Activated T-cell treated with anti-CD3 and anti-CD28 coated beads, Interleukin-2, amount 50 U/mL, for 24 hours (primary cell): ENCODE measurements around the gene PRKCH.

ENCODE experiments used
- DNase-seq: peaks from one replicate; pipeline ENCODE4 v3.0.0-alpha.2; 2020
- H3K27ac Mint-ChIP-seq: 2 replicates; pipeline ENCODE4 v1.8.0; 2020; ENCODE audit warnings: mild to moderate bottlenecking, mixed read lengths
- H3K27me3 Mint-ChIP-seq: 2 replicates; pipeline ENCODE4 v1.8.0; 2020; ENCODE audit warnings: mixed read lengths
- H3K36me3 Mint-ChIP-seq: 2 replicates; pipeline ENCODE4 v1.8.0; 2020; ENCODE audit warnings: low read depth, mixed read lengths
- H3K4me1 Mint-ChIP-seq: 2 replicates; pipeline ENCODE4 v1.8.0; 2020; ENCODE audit warnings: low read depth, mixed read lengths
- H3K4me3 Mint-ChIP-seq: 2 replicates; pipeline ENCODE4 v1.8.0; 2020; ENCODE audit warnings: mild to moderate bottlenecking, moderate library complexity, mixed read lengths
- H3K9me3 Mint-ChIP-seq: 2 replicates; pipeline ENCODE4 v1.8.0; 2020; ENCODE audit warnings: mixed read lengths

Gene PRKCH

DNA sequence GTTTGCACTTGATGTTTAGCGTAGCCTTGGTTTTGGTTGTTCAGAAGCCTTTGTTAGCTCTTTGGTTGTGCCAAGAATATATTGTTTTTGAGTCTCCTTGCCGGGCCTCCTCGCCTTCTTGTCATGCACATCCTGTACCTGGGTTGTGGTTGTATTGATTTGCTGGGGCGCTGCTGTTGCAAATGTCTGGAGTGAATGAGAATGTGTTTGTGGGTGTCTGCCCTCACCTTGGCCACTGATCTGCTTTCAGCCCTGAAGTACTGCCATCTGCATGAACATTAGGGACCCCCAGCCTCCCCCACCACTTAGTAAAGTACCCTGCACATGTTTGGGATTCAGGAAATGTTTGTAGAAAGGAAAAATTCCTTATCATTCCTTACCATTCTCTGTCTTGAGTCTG is 16.5 kb downstream of the PRKCH start:
- peak; percentile 64 for DNase-seq

GRCh38 chr14:61338457-61338856 is 17.1 kb downstream of the PRKCH start:
- DNase-seq = no peak
- no peaks in the 10 kb centered on the region for H3K27me3 Mint-ChIP-seq
- peak overlapping the region; percentile 55 for H3K4me3 Mint-ChIP-seq

More for the DNA sequence above, 16.5 kb downstream of the PRKCH start:
- H3K9me3 Mint-ChIP-seq = no peaks in the 10 kb centered on the region
- no peaks in the 10 kb centered on the region for H3K27me3 Mint-ChIP-seq
- H3K4me1 Mint-ChIP-seq = peaks cover 92% of the 10 kb centered on the region
- H3K27ac Mint-ChIP-seq = peak overlapping the region; percentile 93
- H3K36me3 Mint-ChIP-seq = peaks cover 34% of the 10 kb centered on the region
- peak overlapping the region; percentile 55 for H3K4me3 Mint-ChIP-seq

GRCh38 chr14:61341275-61342206 is 20.2 kb downstream of the PRKCH start:
- H3K27ac Mint-ChIP-seq = peak overlapping the region; percentile 99
- H3K36me3 Mint-ChIP-seq = peaks cover 42% of the 10 kb centered on the region
- H3K27me3 Mint-ChIP-seq = no peaks in the 10 kb centered on the region
- H3K4me1 Mint-ChIP-seq = peaks cover 94% of the 10 kb centered on the region
- no peaks in the 10 kb centered on the region for H3K9me3 Mint-ChIP-seq
- peak overlapping the region; percentile 83 for H3K4me3 Mint-ChIP-seq
- DNase-seq = no peak

More at GRCh38 chr14:61338457-61338856, 17.1 kb downstream of the PRKCH start:
- Mint-ChIP-seq H3K4me1 (peaks cover 92% of the 10 kb centered on the region), H3K9me3 (no peaks in the 10 kb centered on the region), H3K36me3 (peaks cover 36% of the 10 kb centered on the region), H3K27ac (peak overlapping the region; percentile 93)

DNA sequence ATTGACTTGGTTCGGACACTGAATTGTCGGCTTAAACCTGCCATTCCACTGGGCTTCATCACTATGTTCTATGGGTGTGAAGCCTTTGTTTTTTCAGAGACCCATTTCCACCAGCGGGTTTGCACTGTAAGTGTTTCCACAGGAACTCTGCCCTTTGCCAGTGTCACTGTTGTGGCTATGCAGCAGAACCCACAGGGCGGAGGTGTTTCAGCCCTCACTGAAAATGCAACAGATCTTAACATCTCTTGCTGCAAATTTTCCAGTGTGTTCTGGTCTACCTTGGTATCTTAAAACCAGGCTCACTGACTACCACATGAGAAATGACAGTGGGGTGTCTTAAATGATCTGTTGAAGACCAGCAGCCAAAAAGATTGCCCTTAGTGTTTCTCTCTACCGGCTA is 21.1 kb downstream of the PRKCH start:
- Mint-ChIP-seq H3K4me1 (peaks cover 96% of the 10 kb centered on the region), H3K27ac (peak overlapping the region; percentile 99)

DNA sequence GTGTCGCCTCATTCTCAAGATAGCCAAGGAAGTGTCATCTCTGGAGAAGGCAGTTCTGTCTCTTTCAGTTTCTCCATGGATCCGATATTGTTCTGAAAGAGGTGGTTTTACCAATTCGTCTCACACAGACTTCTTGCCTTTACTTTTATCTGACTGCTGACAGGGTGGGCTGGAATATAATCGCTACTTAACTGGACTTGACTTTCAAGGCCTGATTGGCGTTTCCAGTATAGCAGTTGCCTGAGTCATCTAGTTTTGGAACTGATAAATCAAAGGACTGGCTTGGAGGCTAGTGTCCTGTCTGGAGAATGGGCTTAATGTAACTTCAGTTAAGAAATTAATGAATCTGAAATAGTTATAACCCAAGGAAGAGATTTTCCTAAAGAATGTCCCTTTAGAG is 21.6 kb downstream of the PRKCH start:
- Mint-ChIP-seq H3K4me1 (peaks cover 96% of the 10 kb centered on the region), H3K27me3 (no peaks in the 10 kb centered on the region), H3K27ac (peak overlapping the region; percentile 99), H3K9me3 (no peaks in the 10 kb centered on the region), H3K36me3 (peaks cover 40% of the 10 kb centered on the region), H3K4me3 (peak overlapping the region; percentile 83)
- DNase-seq = no peak

More for the DNA sequence above, 21.1 kb downstream of the PRKCH start:
- Mint-ChIP-seq H3K9me3 (no peaks in the 10 kb centered on the region), H3K27me3 (no peaks in the 10 kb centered on the region), H3K4me3 (peak overlapping the region; percentile 83), H3K36me3 (peaks cover 42% of the 10 kb centered on the region)
- peak; percentile 78 for DNase-seq

- peaks cover under 1% of the 10 kb centered on the region for H3K9me3 Mint-ChIP-seq
- H3K27ac Mint-ChIP-seq = peak overlapping the region; percentile 99
- no peaks in the 10 kb centered on the region for H3K27me3 Mint-ChIP-seq
- H3K4me1 Mint-ChIP-seq = peaks cover 96% of the 10 kb centered on the region
- no peak for DNase-seq
- peaks cover 44% of the 10 kb centered on the region for H3K36me3 Mint-ChIP-seq
- H3K4me3 Mint-ChIP-seq = peak overlapping the region; percentile 83
Measured at GRCh38 chr14:61343471-61343870, 22.1 kb downstream of the PRKCH start.

- peaks cover 46% of the 10 kb centered on the region for H3K36me3 Mint-ChIP-seq
- peak overlapping the region; percentile 99 for H3K27ac Mint-ChIP-seq
- no peak for DNase-seq
- peak overlapping the region; percentile 83 for H3K4me3 Mint-ChIP-seq
- no peaks in the 10 kb centered on the region for H3K27me3 Mint-ChIP-seq
- peaks cover 96% of the 10 kb centered on the region for H3K4me1 Mint-ChIP-seq
- H3K9me3 Mint-ChIP-seq = peaks cover 6% of the 10 kb centered on the region
Measured at GRCh38 chr14:61343991-61344405, 22.6 kb downstream of the PRKCH start.

DNA sequence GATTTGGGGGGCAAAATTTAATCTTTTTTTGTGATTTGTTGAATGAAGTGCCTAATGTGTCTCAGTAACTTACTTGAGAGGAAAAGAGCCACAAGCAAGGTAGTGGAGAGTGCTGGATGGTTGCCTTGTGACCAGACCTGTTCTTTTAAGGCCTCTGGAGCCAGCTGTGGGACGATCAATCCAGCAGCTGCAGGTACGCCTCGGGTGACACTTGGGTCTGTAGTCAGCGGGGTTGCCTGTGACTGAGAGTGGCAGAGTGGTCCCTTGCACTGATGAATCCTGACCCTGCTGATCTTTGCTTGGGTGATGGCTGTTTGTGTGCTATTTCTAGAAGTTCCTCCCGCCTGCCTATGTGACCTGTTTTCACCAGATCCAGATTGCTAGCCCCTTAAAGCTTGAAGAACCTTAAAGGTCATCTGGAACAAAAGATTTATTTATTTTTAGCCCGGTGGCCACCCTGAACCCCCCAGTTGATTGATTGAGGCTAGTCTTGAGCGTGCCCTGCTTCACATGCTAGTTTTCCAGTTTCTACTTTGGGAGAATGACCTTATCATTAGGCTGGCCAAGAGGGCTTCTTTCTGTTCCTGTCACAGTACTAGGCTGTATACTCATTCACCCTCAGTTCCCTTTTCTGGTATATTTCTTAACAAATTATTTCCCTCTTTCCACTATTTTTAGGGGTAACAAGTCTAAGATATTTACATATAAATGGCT is 23.2 kb downstream of the PRKCH start:
- peaks cover 48% of the 10 kb centered on the region for H3K36me3 Mint-ChIP-seq
- no peaks in the 10 kb centered on the region for H3K27me3 Mint-ChIP-seq
- peak overlapping the region; percentile 99 for H3K27ac Mint-ChIP-seq

DNA sequence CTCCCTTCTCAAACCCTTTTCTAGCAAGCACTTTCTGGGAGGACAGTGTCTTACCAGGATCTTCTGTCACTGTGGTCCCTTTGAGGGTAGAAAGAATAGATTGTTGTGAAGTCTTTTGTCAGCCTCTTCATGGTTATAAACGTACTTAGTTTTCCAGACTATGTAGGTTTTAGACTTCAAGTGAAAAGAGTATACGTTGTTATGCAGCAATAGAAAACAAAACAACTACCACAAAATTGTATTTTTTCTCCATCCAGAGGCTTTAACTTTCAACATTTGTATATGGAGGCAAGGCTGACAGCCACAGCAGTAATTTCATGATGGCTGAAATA is 23.7 kb downstream of the PRKCH start:
- peak overlapping the region; percentile 83 for H3K4me3 Mint-ChIP-seq
- H3K27ac Mint-ChIP-seq = peak overlapping the region; percentile 99
- H3K27me3 Mint-ChIP-seq = no peaks in the 10 kb centered on the region
- peaks cover 98% of the 10 kb centered on the region for H3K4me1 Mint-ChIP-seq
- H3K36me3 Mint-ChIP-seq = peaks cover 47% of the 10 kb centered on the region
- DNase-seq = no peak
- peaks cover 9% of the 10 kb centered on the region for H3K9me3 Mint-ChIP-seq

More for the DNA sequence above, 23.2 kb downstream of the PRKCH start:
- H3K9me3 Mint-ChIP-seq = peaks cover 9% of the 10 kb centered on the region
- DNase-seq = no peak
- H3K4me3 Mint-ChIP-seq = peak overlapping the region; percentile 83
- H3K4me1 Mint-ChIP-seq = peaks cover 98% of the 10 kb centered on the region

GRCh38 chr14:61346221-61346620 is 24.8 kb downstream of the PRKCH start:
- H3K27me3 Mint-ChIP-seq = no peaks in the 10 kb centered on the region
- no peak for DNase-seq
- H3K9me3 Mint-ChIP-seq = peaks cover 9% of the 10 kb centered on the region
- H3K4me3 Mint-ChIP-seq = peak overlapping the region; percentile 83
- peaks cover 42% of the 10 kb centered on the region for H3K36me3 Mint-ChIP-seq
- peaks cover 98% of the 10 kb centered on the region for H3K4me1 Mint-ChIP-seq
- H3K27ac Mint-ChIP-seq = peak overlapping the region; percentile 99

- Mint-ChIP-seq H3K36me3 (peaks cover 42% of the 10 kb centered on the region), H3K27ac (peak overlapping the region; percentile 99), H3K9me3 (peaks cover 9% of the 10 kb centered on the region), H3K27me3 (no peaks in the 10 kb centered on the region), H3K4me1 (peaks cover 98% of the 10 kb centered on the region), H3K4me3 (peak overlapping the region; percentile 83)
- DNase-seq = no peak
Measured at GRCh38 chr14:61346793-61347192, 25.4 kb downstream of the PRKCH start.

DNA sequence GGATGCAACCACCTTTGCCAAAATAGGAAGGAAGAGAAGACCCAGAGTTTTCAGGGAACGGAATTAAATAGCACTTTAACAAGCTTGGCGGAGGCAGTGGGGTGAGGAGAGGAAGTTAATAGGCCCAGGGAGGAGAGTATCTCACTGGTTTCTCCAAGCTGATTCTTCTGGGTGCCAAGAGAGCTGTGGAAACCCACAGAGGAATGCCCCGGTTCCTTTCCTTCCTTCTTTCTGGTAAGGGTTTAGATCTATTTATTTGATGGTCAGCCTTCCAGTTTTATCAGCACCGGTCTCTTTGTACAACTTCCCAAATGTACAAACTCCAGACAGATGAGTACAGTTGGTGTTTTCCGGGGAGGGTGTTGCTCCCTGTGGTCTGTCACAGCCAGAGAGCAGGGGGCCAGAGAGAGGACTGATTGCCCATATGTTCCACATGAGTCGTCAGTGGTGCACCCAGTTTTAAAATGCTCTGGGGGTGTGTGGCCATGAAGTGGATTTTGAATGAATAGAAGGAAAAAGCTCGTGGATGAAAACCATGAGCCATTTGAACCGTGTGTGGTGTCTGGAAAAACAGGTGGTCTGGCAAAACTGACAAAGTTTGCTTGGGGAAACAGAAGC is 26.6 kb downstream of the PRKCH start:
- Mint-ChIP-seq H3K9me3 (peaks cover 9% of the 10 kb centered on the region), H3K4me3 (peak overlapping the region; percentile 83), H3K27me3 (no peaks in the 10 kb centered on the region), H3K4me1 (peaks cover 98% of the 10 kb centered on the region), H3K27ac (peak overlapping the region; percentile 99), H3K36me3 (peaks cover 46% of the 10 kb centered on the region)
- no peak for DNase-seq

GRCh38 chr14:61350427-61351270 is 29.3 kb downstream of the PRKCH start:
- H3K4me1 Mint-ChIP-seq = peaks cover 95% of the 10 kb centered on the region
- H3K4me3 Mint-ChIP-seq = peak overlapping the region; percentile 64
- H3K27me3 Mint-ChIP-seq = no peaks in the 10 kb centered on the region
- H3K9me3 Mint-ChIP-seq = peaks cover 9% of the 10 kb centered on the region
- peaks cover 38% of the 10 kb centered on the region for H3K36me3 Mint-ChIP-seq
- DNase-seq = no peak
- peak overlapping the region; percentile 99 for H3K27ac Mint-ChIP-seq

DNA sequence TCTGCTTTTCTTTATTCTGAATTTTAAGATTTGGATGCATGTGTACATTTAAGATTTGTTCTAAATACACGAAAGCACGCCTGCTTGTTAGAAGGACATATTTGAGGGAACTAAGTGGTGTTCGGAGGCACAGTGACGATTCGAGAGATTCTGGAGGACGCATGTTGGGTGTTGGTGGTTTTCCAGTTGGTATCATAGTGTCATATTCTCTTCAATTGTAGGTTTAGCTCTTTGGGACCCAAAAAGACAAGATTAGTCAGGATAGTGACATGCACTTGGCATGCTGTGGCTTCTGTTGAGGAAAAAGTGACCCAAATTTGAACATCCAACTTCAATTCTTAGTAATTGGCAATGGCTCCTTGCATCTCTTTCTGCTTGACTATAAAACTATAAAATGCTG is 30.1 kb downstream of the PRKCH start:
- H3K4me3 Mint-ChIP-seq = peak overlapping the region; percentile 64

More for the DNA sequence above, 30.1 kb downstream of the PRKCH start:
- H3K9me3 Mint-ChIP-seq = peaks cover 9% of the 10 kb centered on the region
- H3K27me3 Mint-ChIP-seq = no peaks in the 10 kb centered on the region
- H3K4me1 Mint-ChIP-seq = peaks cover 95% of the 10 kb centered on the region
- H3K27ac Mint-ChIP-seq = peak overlapping the region; percentile 99
- peaks cover 43% of the 10 kb centered on the region for H3K36me3 Mint-ChIP-seq
- DNase-seq = no peak
